SJSA1 (cell line): Measurements from ENCODE around the gene SPATA3. TPM values are rescaled to one million over a fixed set of nuclear protein-coding genes. Genes with fewer than 3 reads are reported as not detected.

Source experiments
- DNase-seq, 2 experiments: peaks; one replicate each; pipeline ENCODE4 v3.0.0-alpha.2; 2015 to 2020; ENCODE audit warnings: low spot score in 2 of 2, low read depth in 1 of 2
- H3K27ac ChIP-seq: fragments of 250-450 bp; sonication (Bioruptor Pico); 2 replicates; pipeline ENCODE4 v1.5.1; 2020; ENCODE audit warnings: mild to moderate bottlenecking, moderate library complexity
- H3K27me3 ChIP-seq: fragments of 250-450 bp; sonication (Bioruptor Pico); replicated peaks from 2 replicates; pipeline ENCODE4 v1.5.1; 2020; ENCODE audit warnings: mild to moderate bottlenecking, moderate library complexity
- H3K36me3 ChIP-seq: fragments of 250-450 bp; sonication (Bioruptor Pico); 2 replicates; pipeline ENCODE4 v1.5.1; 2020; ENCODE audit warnings: mild to moderate bottlenecking
- H3K4me1 ChIP-seq: fragments of 250-450 bp; sonication (Bioruptor Pico); replicated peaks from 2 replicates; pipeline ENCODE4 v1.6.1; 2021; ENCODE audit warnings: mild to moderate bottlenecking
- H3K4me3 ChIP-seq: fragments of 250-450 bp; sonication (Bioruptor Pico); 2 replicates; pipeline ENCODE4 v1.5.1; 2020; ENCODE audit warnings: mild to moderate bottlenecking
- H3K9me3 ChIP-seq: fragments of 250-450 bp; sonication (Bioruptor Pico); replicated peaks from 2 replicates; pipeline ENCODE4 v1.5.1; 2020; ENCODE audit warnings: mild to moderate bottlenecking
- total RNA-seq: library from RNA; depleted of rRNA; stranded (reverse); fragments of >200 nt; shearing (Covaris generic); gene quantifications from 2 replicates; pipeline ENCODE4 v1.2.3, GENCODE V29; 2014

The SPATA3 gene
- total RNA-seq, 1 experiment from 2014 or later, result not detected

GRCh38 chr2:231047274-231047922 is 51.5 kb downstream of the SPATA3 start:
- DNase-seq, result no peak
- Histone ChIP-seq H3K27me3 (peaks cover 11% of the 10 kb centered on the region), H3K4me3 (no peak overlapping the region), H3K9me3 (no peaks in the 10 kb centered on the region), H3K4me1 (peaks cover 3% of the 10 kb centered on the region), H3K27ac (no peak overlapping the region), H3K36me3 (no peaks in the 10 kb centered on the region)

GRCh38 chr2:231047923-231048915 is 52.3 kb downstream of the SPATA3 start:
- Histone ChIP-seq H3K27me3 (peaks cover 11% of the 10 kb centered on the region), H3K4me1 (peaks cover 11% of the 10 kb centered on the region), H3K9me3 (no peaks in the 10 kb centered on the region), H3K4me3 (no peak overlapping the region), H3K36me3 (no peaks in the 10 kb centered on the region), H3K27ac (no peak overlapping the region)
- no peak for DNase-seq

DNA sequence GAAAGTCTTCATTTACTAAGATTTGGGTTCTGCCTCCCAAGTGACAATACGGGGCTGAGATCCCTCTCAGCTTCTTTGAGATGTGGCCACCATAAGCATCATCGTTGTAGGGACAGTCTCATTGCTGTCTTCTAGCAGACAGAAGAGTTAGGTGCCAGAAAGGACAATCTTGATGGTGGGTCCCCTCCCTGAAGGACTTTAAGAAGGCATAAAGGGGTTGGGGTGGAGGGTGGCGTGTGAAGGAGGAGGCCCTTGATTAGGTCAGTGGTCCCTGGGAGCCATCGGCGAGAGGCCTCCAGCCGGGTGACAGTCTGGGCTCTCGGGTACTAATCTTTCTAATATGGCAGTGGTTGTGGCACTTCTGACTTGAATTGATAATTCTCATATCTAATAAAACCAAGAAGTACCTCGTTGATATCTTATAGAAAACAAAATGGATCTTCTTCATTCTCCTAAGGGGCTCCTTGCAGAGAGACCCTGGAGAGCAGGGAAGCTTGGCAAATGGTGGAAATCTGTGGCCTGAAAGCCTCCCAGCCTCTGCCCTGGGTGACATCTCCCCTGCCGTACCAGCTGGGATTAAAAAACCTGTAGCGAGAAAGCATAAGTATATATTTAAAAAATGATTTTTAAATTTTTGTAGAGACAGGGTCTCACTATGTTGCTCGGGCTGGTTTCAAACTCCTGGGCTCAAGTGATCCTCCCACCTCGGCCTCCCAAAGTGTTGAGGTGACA is 53.5 kb downstream of the SPATA3 start:
- H3K36me3 ChIP-seq, result no peaks in the 10 kb centered on the region
- peaks cover 11% of the 10 kb centered on the region for H3K27me3 ChIP-seq
- H3K9me3 ChIP-seq, result no peaks in the 10 kb centered on the region
- peaks cover 13% of the 10 kb centered on the region for H3K4me1 ChIP-seq
- no peak for DNase-seq
- no peak overlapping the region for H3K4me3 ChIP-seq
- no peak overlapping the region for H3K27ac ChIP-seq

GRCh38 chr2:231050018-231050901 is 54.3 kb downstream of the SPATA3 start:
- no peak for DNase-seq
- peaks cover 11% of the 10 kb centered on the region for H3K27me3 ChIP-seq
- no peaks in the 10 kb centered on the region for H3K9me3 ChIP-seq
- no peak overlapping the region for H3K27ac ChIP-seq
- no peak overlapping the region for H3K4me3 ChIP-seq
- no peaks in the 10 kb centered on the region for H3K36me3 ChIP-seq
- H3K4me1 ChIP-seq, result peaks cover 13% of the 10 kb centered on the region

- Histone ChIP-seq H3K9me3 (no peaks in the 10 kb centered on the region), H3K4me3 (no peak overlapping the region), H3K4me1 (peaks cover 13% of the 10 kb centered on the region), H3K36me3 (no peaks in the 10 kb centered on the region), H3K27ac (no peak overlapping the region), H3K27me3 (peaks cover 5% of the 10 kb centered on the region)
- no peak for DNase-seq
Measured at GRCh38 chr2:231051116-231051515, 55.2 kb downstream of the SPATA3 start.

DNA sequence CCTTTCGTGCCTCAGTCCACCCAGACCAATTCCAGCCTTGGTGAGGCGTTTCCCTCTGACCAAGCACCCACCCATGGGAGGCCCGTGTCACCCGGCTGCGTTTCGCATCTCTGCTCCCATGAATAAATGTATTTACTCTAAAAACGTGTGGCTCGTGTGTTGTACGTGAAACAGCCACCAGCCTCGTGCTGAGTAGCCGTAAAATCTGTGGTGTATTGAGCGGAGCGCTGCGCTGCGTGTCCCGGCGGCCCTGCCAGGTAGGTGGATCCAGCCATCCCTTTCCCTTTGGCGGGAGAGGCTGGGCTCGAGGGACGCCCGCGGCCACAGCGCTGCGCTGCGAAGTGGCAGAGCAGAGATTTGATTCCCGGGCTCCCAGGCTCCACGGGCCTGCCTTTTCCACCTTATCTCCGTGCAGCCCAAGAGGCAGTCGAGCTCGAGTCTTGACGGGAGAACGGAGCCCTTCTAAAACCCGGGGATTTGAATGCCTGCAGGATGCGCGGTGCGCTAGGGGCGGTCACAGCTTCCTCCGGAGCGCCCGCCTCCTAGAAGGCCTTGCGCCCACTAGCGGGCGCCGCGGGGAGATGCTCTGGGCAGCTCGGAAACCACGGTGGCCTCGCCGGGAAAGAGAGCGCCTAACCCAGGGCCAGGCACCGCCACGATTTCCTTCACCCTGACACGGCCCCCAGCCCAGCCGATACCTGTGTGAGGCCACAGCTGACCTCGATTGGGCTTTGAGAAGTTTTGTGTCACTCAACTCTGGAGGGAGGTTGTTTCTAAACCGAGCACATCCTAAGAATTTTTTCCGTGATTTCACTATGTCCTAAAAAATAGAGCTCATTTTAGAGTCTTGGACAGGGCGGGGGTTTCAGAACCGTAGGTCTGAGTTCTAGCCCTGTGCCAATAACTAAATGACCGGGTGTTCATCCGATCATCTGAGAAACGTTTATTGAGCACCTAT is 56.9 kb downstream of the SPATA3 start:
- peak; percentile 77 to 84 for DNase-seq
- H3K27me3 ChIP-seq, result no peaks in the 10 kb centered on the region
- H3K36me3 ChIP-seq, result peaks cover 5% of the 10 kb centered on the region; the same call in 1 of the 2 replicates
- H3K9me3 ChIP-seq, result no peaks in the 10 kb centered on the region
- H3K27ac ChIP-seq, result no peak overlapping the region
- H3K4me3 ChIP-seq, result peak overlapping the region; percentile 43
- peaks cover 13% of the 10 kb centered on the region for H3K4me1 ChIP-seq

- H3K27me3 ChIP-seq, result no peaks in the 10 kb centered on the region
- no peaks in the 10 kb centered on the region for H3K9me3 ChIP-seq
Measured at GRCh38 chr2:231053846-231054245, 57.9 kb downstream of the SPATA3 start.

GRCh38 chr2:231056453-231057416 is 60.8 kb downstream of the SPATA3 start, which contains the start of gene PSMD1:
Gene PSMD1, plus strand, starts transcription at chr2:231056867. Its CDS starts 159 bp downstream, at chr2:231057026.
- Histone ChIP-seq H3K36me3 (peaks cover 26% of the 10 kb centered on the region), H3K4me1 (peaks cover 33% of the 10 kb centered on the region), H3K9me3 (no peaks in the 10 kb centered on the region), H3K4me3 (peak within 1 kb of the TSS; percentile 88), H3K27ac (peak within 1 kb of the TSS; percentile 94), H3K27me3 (no peaks in the 10 kb centered on the region)
- peak; percentile 94 to 96 for DNase-seq

More at GRCh38 chr2:231053846-231054245, 57.9 kb downstream of the SPATA3 start:
- DNase-seq, result no peak
- H3K4me1 ChIP-seq, result peaks cover 24% of the 10 kb centered on the region
- H3K36me3 ChIP-seq, result peaks cover 8% of the 10 kb centered on the region
- no peak overlapping the region for H3K4me3 ChIP-seq
- no peak overlapping the region for H3K27ac ChIP-seq

- peak overlapping the region; percentile 88 for H3K4me3 ChIP-seq
- peaks cover 35% of the 10 kb centered on the region for H3K36me3 ChIP-seq
- DNase-seq, result no peak
- peaks cover 28% of the 10 kb centered on the region for H3K4me1 ChIP-seq
- peak overlapping the region; percentile 94 for H3K27ac ChIP-seq
- H3K27me3 ChIP-seq, result no peaks in the 10 kb centered on the region
- H3K9me3 ChIP-seq, result no peaks in the 10 kb centered on the region
Measured at GRCh38 chr2:231057590-231057989, 61.7 kb downstream of the SPATA3 start.
